GM12873 (cell line): ENCODE data around the gene ZNF618.

ENCODE experiments used
- CTCF ChIP-seq: IDR thresholded peaks from 2 replicates; pipeline ENCODE4 v1.5.1; 2012; ENCODE audit warnings: low read depth, mild to moderate bottlenecking, moderate library complexity, low read length, control low read depth; ENCODE audit not compliant: insufficient read depth; ENCODE audit errors: missing control alignments

The ZNF618 gene

GRCh38 chr9:113945784-113946183 is 69.7 kb downstream of the ZNF618 start:
- no peak for TF ChIP-seq CTCF

- no peak for TF ChIP-seq CTCF
Measured at GRCh38 chr9:113946496-113947115, 70.5 kb downstream of the ZNF618 start.

- TF ChIP-seq CTCF = no peak
Measured at GRCh38 chr9:113947941-113948340, 71.8 kb downstream of the ZNF618 start.

GRCh38 chr9:113948891-113949570 is 72.9 kb downstream of the ZNF618 start:
- no peak for TF ChIP-seq CTCF

GRCh38 chr9:113949571-113950078 is 73.5 kb downstream of the ZNF618 start:
- TF ChIP-seq CTCF = no peak

GRCh38 chr9:113950195-113951031 is 74.3 kb downstream of the ZNF618 start:
- TF ChIP-seq CTCF = no peak

GRCh38 chr9:113951032-113951372 is 74.9 kb downstream of the ZNF618 start:
- no peak for TF ChIP-seq CTCF
